IPS-15b (cell line): ENCODE measurements around the gene CLCA2.

Source experiments
- H3K27me3 ChIP-seq: one replicate; pipeline ENCODE4 v1.6.1; 2013; ENCODE audit warnings: low read length; ENCODE audit not compliant: control insufficient read depth, insufficient read depth
- H3K36me3 ChIP-seq: one replicate; pipeline ENCODE4 v1.6.1; 2013; ENCODE audit warnings: low read length; ENCODE audit not compliant: control insufficient read depth, insufficient read depth
- H3K4me1 ChIP-seq: one replicate; pipeline ENCODE4 v1.6.1; 2013; ENCODE audit warnings: mild to moderate bottlenecking, low read length; ENCODE audit not compliant: control insufficient read depth, insufficient read depth
- H3K4me3 ChIP-seq: one replicate; pipeline ENCODE4 v1.5.1; 2013; ENCODE audit warnings: low read depth, low read length
- H3K9ac ChIP-seq: one replicate; pipeline ENCODE4 v1.6.1; 2013; ENCODE audit warnings: low read depth, mild to moderate bottlenecking, low read length
- H3K9me3 ChIP-seq: one replicate; pipeline ENCODE4 v1.6.1; 2013; ENCODE audit warnings: mild to moderate bottlenecking, low read length; ENCODE audit not compliant: control insufficient read depth, insufficient read depth

The CLCA2 gene

GRCh38 chr1:86436041-86436440, 12.1 kb downstream of the CLCA2 start:
- Histone ChIP-seq H3K4me1 (no peaks in the 10 kb centered on the region), H3K27me3 (no peaks in the 10 kb centered on the region), H3K4me3 (no peak overlapping the region), H3K9ac (no peak overlapping the region), H3K36me3 (no peaks in the 10 kb centered on the region), H3K9me3 (no peaks in the 10 kb centered on the region)

- Histone ChIP-seq H3K4me3 (no peak overlapping the region), H3K4me1 (no peaks in the 10 kb centered on the region), H3K9me3 (no peaks in the 10 kb centered on the region), H3K27me3 (no peaks in the 10 kb centered on the region), H3K36me3 (no peaks in the 10 kb centered on the region), H3K9ac (no peak overlapping the region)
These were observed 17.6 kb downstream of the CLCA2 start for GRCh38 chr1:86441581-86441980.

- no peaks in the 10 kb centered on the region for H3K9me3 ChIP-seq
- H3K27me3 ChIP-seq, result no peaks in the 10 kb centered on the region
- H3K9ac ChIP-seq, result no peak overlapping the region
- H3K4me1 ChIP-seq, result no peaks in the 10 kb centered on the region
- no peaks in the 10 kb centered on the region for H3K36me3 ChIP-seq
- H3K4me3 ChIP-seq, result no peak overlapping the region
These were observed 18.0 kb downstream of the CLCA2 start for GRCh38 chr1:86441997-86442396.

GRCh38 chr1:86445919-86446318, 21.9 kb downstream of the CLCA2 start:
- Histone ChIP-seq H3K4me1 (no peaks in the 10 kb centered on the region), H3K9me3 (no peaks in the 10 kb centered on the region), H3K4me3 (no peak overlapping the region), H3K36me3 (no peaks in the 10 kb centered on the region), H3K9ac (no peak overlapping the region), H3K27me3 (no peaks in the 10 kb centered on the region)

GRCh38 chr1:86447198-86447790, 23.3 kb downstream of the CLCA2 start:
- Histone ChIP-seq H3K4me1 (no peaks in the 10 kb centered on the region), H3K9me3 (no peaks in the 10 kb centered on the region)

GRCh38 chr1:86448670-86449069, 24.7 kb downstream of the CLCA2 start:
- Histone ChIP-seq H3K9ac (no peak overlapping the region), H3K36me3 (no peaks in the 10 kb centered on the region), H3K9me3 (no peaks in the 10 kb centered on the region), H3K4me3 (no peak overlapping the region), H3K27me3 (no peaks in the 10 kb centered on the region), H3K4me1 (no peaks in the 10 kb centered on the region)

More at GRCh38 chr1:86447198-86447790, 23.3 kb downstream of the CLCA2 start:
- Histone ChIP-seq H3K9ac (no peak overlapping the region), H3K36me3 (no peaks in the 10 kb centered on the region), H3K27me3 (no peaks in the 10 kb centered on the region), H3K4me3 (no peak overlapping the region)

- no peaks in the 10 kb centered on the region for H3K9me3 ChIP-seq
- H3K36me3 ChIP-seq, result no peaks in the 10 kb centered on the region
- no peaks in the 10 kb centered on the region for H3K4me1 ChIP-seq
- no peaks in the 10 kb centered on the region for H3K27me3 ChIP-seq
- no peak overlapping the region for H3K9ac ChIP-seq
- H3K4me3 ChIP-seq, result no peak overlapping the region
These were observed 25.1 kb downstream of the CLCA2 start for GRCh38 chr1:86449103-86449502.

GRCh38 chr1:86450847-86451246, 26.9 kb downstream of the CLCA2 start:
- Histone ChIP-seq H3K4me3 (no peak overlapping the region), H3K27me3 (no peaks in the 10 kb centered on the region), H3K4me1 (no peaks in the 10 kb centered on the region), H3K36me3 (no peaks in the 10 kb centered on the region), H3K9me3 (no peaks in the 10 kb centered on the region), H3K9ac (no peak overlapping the region)

- Histone ChIP-seq H3K4me1 (no peaks in the 10 kb centered on the region), H3K36me3 (no peaks in the 10 kb centered on the region)
These were observed 29.7 kb downstream of the CLCA2 start for GRCh38 chr1:86453664-86454063.

GRCh38 chr1:86455073-86455472, 31.1 kb downstream of the CLCA2 start:
- H3K27me3 ChIP-seq, result no peaks in the 10 kb centered on the region
- H3K36me3 ChIP-seq, result no peaks in the 10 kb centered on the region
- no peak overlapping the region for H3K4me3 ChIP-seq
- no peak overlapping the region for H3K9ac ChIP-seq
- no peaks in the 10 kb centered on the region for H3K9me3 ChIP-seq
- no peaks in the 10 kb centered on the region for H3K4me1 ChIP-seq

More at GRCh38 chr1:86453664-86454063, 29.7 kb downstream of the CLCA2 start:
- H3K9me3 ChIP-seq, result no peaks in the 10 kb centered on the region
- no peak overlapping the region for H3K4me3 ChIP-seq
- H3K9ac ChIP-seq, result no peak overlapping the region
- no peaks in the 10 kb centered on the region for H3K27me3 ChIP-seq

GRCh38 chr1:86460998-86461397, 37.0 kb downstream of the CLCA2 start:
- no peak overlapping the region for H3K9ac ChIP-seq
- no peaks in the 10 kb centered on the region for H3K36me3 ChIP-seq
- H3K4me1 ChIP-seq, result no peaks in the 10 kb centered on the region
- no peaks in the 10 kb centered on the region for H3K27me3 ChIP-seq
- no peaks in the 10 kb centered on the region for H3K9me3 ChIP-seq
- no peak overlapping the region for H3K4me3 ChIP-seq

GRCh38 chr1:86461482-86461881, 37.5 kb downstream of the CLCA2 start:
- Histone ChIP-seq H3K9me3 (no peaks in the 10 kb centered on the region), H3K4me3 (no peak overlapping the region), H3K9ac (no peak overlapping the region), H3K27me3 (no peaks in the 10 kb centered on the region), H3K36me3 (no peaks in the 10 kb centered on the region), H3K4me1 (no peaks in the 10 kb centered on the region)
